ENCODE results near the gene GPR84. TPM values are rescaled to one million over a fixed set of nuclear protein-coding genes. Genes with fewer than 3 reads are reported as not detected.

GPR84 gene
- total and polyA plus RNA-seq, 2 donors (not counting 1 experiment from before 2014, with no cell fraction given), result 0.16 TPM; not detected in 1

- Histone ChIP-seq H3K36me3 (replicated peaks in 1 of 2; ENCODE audit: control extremely low read depth in 1 of 2, control insufficient read depth in 1 of 2, extremely low read depth in 1 of 2, insufficient read depth in 2 of 2, low read length in 1 of 2) (no peaks in the 10 kb centered on the region), H3K27me3 (replicated peaks in 1 of 4; ENCODE audit: control extremely low read depth in 1 of 4, control insufficient read depth in 3 of 4, insufficient read depth in 4 of 4, low read length in 3 of 4) (no peaks in the 10 kb centered on the region), H3K9ac (ENCODE audit: low read length) (no peak overlapping the region), H2AFZ (ENCODE audit: insufficient read depth, low read depth, low read length, poor library complexity, severe bottlenecking) (peak overlapping the region; percentile 63), H3K4me3 (ENCODE audit: control extremely low read depth in 1 of 5, extremely low read depth in 1 of 5, insufficient read depth in 1 of 5, low read depth in 2 of 5, low read length in 4 of 5) (no peak overlapping the region), H3K27ac (ENCODE audit: low read length in 2 of 2) (peak overlapping the region; percentile 66 to 78), H4K20me1 (ENCODE audit: control insufficient read depth, insufficient read depth, low read length, poor library complexity, severe bottlenecking) (no peaks in the 10 kb centered on the region), H3K4me1 (ENCODE audit: control insufficient read depth in 2 of 2, insufficient read depth in 2 of 2, low read length in 2 of 2) (peaks cover 52 to 60% of the 10 kb centered on the region in 2 donors), H3K9me3 (ENCODE audit: control extremely low read depth in 1 of 3, control insufficient read depth in 2 of 3, insufficient read depth in 1 of 3, low read length in 2 of 3) (no peaks in the 10 kb centered on the region), H3K79me2 (ENCODE audit: control insufficient read depth, insufficient read depth, low read length) (no peaks in the 10 kb centered on the region), H3K4me2 (replicated peaks; ENCODE audit: low read depth, low read length, poor library complexity, severe bottlenecking) (peak overlapping the region; percentile 85)
- Mint-ChIP-seq H3K4me3 (peak overlapping the region; percentile 29), H3K9me3 (ENCODE audit: insufficient read depth) (no peaks in the 10 kb centered on the region), H3K27ac (peak overlapping the region; percentile 61), H3K4me1 (peaks cover 55% of the 10 kb centered on the region), H3K27me3 (no peaks in the 10 kb centered on the region)
- no peak for ATAC-seq (ENCODE audit: low read depth)
- TF ChIP-seq CTCF (IDR thresholded peaks at IDR 0.05) (no peak), EZH2 (IDR thresholded peaks at IDR 0.05; ENCODE audit: borderline replicate concordance, insufficient read depth, low read depth, low read length, poor library complexity, severe bottlenecking) (no peak)
- CTCF ChIA-PET, result interaction anchor here (0.6 to 14.7 kb wide), 6 partner anchors 11 to 95 kb away, joined by 3 to 297 read pairs (median 6); no protein-coding TSS in a partner anchor
- no peak for DNase-seq
- POLR2A ChIA-PET, result interaction anchor here (1.8 kb wide), 1 partner anchor 12 kb away, joined by 4 read pairs; no protein-coding TSS in a partner anchor
- intact Hi-C loops (cut with micrococcal nuclease), result no loop called here
- WGBS (ENCODE audit: insufficient coverage), result 60% methylated on average over 3 of the region's 10 CpGs
Observed at GRCh38 chr12:54411391-54412241, 47.3 kb upstream of the GPR84 start.

GRCh38 chr12:54409267-54409666, 45.0 kb upstream of the GPR84 start:
- Histone ChIP-seq H3K4me1 (ENCODE audit: control insufficient read depth in 2 of 2, insufficient read depth in 2 of 2, low read length in 2 of 2) (peaks cover 37 to 46% of the 10 kb centered on the region in 2 donors), H3K4me3 (ENCODE audit: control extremely low read depth in 1 of 5, extremely low read depth in 1 of 5, insufficient read depth in 1 of 5, low read depth in 2 of 5, low read length in 4 of 5) (no peak overlapping the region), H3K36me3 (replicated peaks in 1 of 2; ENCODE audit: control extremely low read depth in 1 of 2, control insufficient read depth in 1 of 2, extremely low read depth in 1 of 2, insufficient read depth in 2 of 2, low read length in 1 of 2) (no peaks in the 10 kb centered on the region), H2AFZ (ENCODE audit: insufficient read depth, low read depth, low read length, poor library complexity, severe bottlenecking) (no peak overlapping the region), H3K27me3 (replicated peaks in 1 of 4; ENCODE audit: control extremely low read depth in 1 of 4, control insufficient read depth in 3 of 4, insufficient read depth in 4 of 4, low read length in 3 of 4) (no peaks in the 10 kb centered on the region), H3K4me2 (replicated peaks; ENCODE audit: low read depth, low read length, poor library complexity, severe bottlenecking) (no peak overlapping the region), H3K27ac (ENCODE audit: low read length in 2 of 2) (no peak overlapping the region), H3K79me2 (ENCODE audit: control insufficient read depth, insufficient read depth, low read length) (no peaks in the 10 kb centered on the region), H3K9me3 (ENCODE audit: control extremely low read depth in 1 of 3, control insufficient read depth in 2 of 3, insufficient read depth in 1 of 3, low read length in 2 of 3) (no peaks in the 10 kb centered on the region), H4K20me1 (ENCODE audit: control insufficient read depth, insufficient read depth, low read length, poor library complexity, severe bottlenecking) (no peaks in the 10 kb centered on the region), H3K9ac (ENCODE audit: low read length) (no peak overlapping the region)
- intact Hi-C loops (cut with micrococcal nuclease), result no loop called here
- TF ChIP-seq EZH2 (IDR thresholded peaks at IDR 0.05; ENCODE audit: borderline replicate concordance, insufficient read depth, low read depth, low read length, poor library complexity, severe bottlenecking) (no peak), CTCF (IDR thresholded peaks at IDR 0.05) (no peak)
- Mint-ChIP-seq H3K4me1 (peaks cover 41% of the 10 kb centered on the region), H3K27ac (peak overlapping the region; percentile 46), H3K27me3 (peaks cover 7% of the 10 kb centered on the region), H3K9me3 (ENCODE audit: insufficient read depth) (no peaks in the 10 kb centered on the region), H3K4me3 (no peak overlapping the region)
- WGBS (ENCODE audit: insufficient coverage), result 87% methylated on average over 3 of the region's 8 CpGs
- CTCF ChIA-PET, result interaction anchor here (0.6 to 14.7 kb wide), 8 partner anchors 8 to 624 kb away, joined by 3 to 297 read pairs (median 4); no protein-coding TSS in a partner anchor
- ATAC-seq (ENCODE audit: low read depth) (no peak), DNase-seq (no peak)
- POLR2A ChIA-PET, result interaction anchor here (0.9 kb wide), 1 partner anchor 12 kb away, joined by 3 read pairs; no protein-coding TSS in a partner anchor
